ENCODE data around the gene IL37.

DNA sequence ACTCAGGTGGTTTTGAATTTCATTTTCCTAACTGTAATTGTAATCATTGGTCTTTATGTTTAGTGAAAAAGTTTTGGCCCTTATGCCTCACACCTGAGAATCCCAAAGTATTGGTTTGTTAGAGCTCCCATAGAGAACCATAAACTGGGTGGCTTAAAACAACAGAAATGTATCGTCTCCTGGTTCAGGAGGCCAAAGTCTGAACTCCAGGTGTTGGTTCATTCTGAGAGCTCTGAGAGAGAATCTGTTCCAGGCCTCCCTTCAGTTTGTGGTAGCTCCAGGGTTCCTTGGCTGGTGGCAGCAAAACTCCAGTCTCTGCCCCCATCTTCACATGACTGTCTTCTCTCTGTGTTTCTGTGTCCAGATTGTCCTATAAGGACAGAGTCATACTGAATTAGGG is 11.0 kb downstream of the IL37 start:
- no peak for TF ChIP-seq POLR2A (IDR thresholded peaks at IDR 0.05)
- TF ChIP-seq, protein P1, sequence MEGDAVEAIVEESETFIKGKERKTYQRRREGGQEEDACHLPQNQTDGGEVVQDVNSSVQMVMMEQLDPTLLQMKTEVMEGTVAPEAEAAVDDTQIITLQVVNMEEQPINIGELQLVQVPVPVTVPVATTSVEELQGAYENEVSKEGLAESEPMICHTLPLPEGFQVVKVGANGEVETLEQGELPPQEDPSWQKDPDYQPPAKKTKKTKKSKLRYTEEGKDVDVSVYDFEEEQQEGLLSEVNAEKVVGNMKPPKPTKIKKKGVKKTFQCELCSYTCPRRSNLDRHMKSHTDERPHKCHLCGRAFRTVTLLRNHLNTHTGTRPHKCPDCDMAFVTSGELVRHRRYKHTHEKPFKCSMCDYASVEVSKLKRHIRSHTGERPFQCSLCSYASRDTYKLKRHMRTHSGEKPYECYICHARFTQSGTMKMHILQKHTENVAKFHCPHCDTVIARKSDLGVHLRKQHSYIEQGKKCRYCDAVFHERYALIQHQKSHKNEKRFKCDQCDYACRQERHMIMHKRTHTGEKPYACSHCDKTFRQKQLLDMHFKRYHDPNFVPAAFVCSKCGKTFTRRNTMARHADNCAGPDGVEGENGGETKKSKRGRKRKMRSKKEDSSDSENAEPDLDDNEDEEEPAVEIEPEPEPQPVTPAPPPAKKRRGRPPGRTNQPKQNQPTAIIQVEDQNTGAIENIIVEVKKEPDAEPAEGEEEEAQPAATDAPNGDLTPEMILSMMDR (IDR thresholded peaks at IDR 0.05) = no peak

Measured in prostate gland (tissue), 2 donors.